ENCODE measurements around the gene STOX1. TPM values are rescaled to one million over a fixed set of nuclear protein-coding genes. Genes with fewer than 3 reads are reported as not detected.

Gene STOX1
- total RNA-seq, 1 experiment from 2014 or later: 1.9 TPM

- ChIA-PET CTCF (interaction anchor here (1.0 to 1.1 kb wide), 2 partner anchors 123 to 194 kb away, joined by 3 read pairs; no protein-coding TSS in a partner anchor), POLR2A (interaction anchor here (0.6 to 1.2 kb wide), 5 partner anchors 11 to 494 kb away, joined by 3 to 4 read pairs (median 3); partner anchors contain the start of genes DDX21, DNA2, RUFY2 and STOX1)
- peak; percentile 5; the same call in 1 of the 2 replicates for TF ChIP-seq ZNF232 (CRISPR knock-in tag; IDR thresholded peaks at IDR 0.05)
- 0 out of 2 replicates have a peak, but pooled peaks have one; percentile 6 for TF ChIP-seq E2F5 (CRISPR knock-in tag; IDR thresholded peaks at IDR 0.05)
- TF ChIP-seq NR1H2 (CRISPR knock-in tag; IDR thresholded peaks at IDR 0.05): peak; percentile 34; the same call in 1 of the 2 replicates
- peak; percentile 9; the same call in 1 of the 2 replicates for TF ChIP-seq MYBL2 (CRISPR knock-in tag; IDR thresholded peaks at IDR 0.05)
- TF ChIP-seq ELF4 (CRISPR knock-in tag; IDR thresholded peaks at IDR 0.05; ENCODE audit: low read depth): no peak
- peak; percentile 73; the same call in 1 of the 2 replicates for TF ChIP-seq CREM (CRISPR knock-in tag; IDR thresholded peaks at IDR 0.05)
- TF ChIP-seq ZNF317 (CRISPR knock-in tag; IDR thresholded peaks at IDR 0.05; ENCODE audit: borderline replicate concordance, low read depth): no peak
- TF ChIP-seq HMGXB4 (CRISPR knock-in tag; IDR thresholded peaks at IDR 0.05): peak; percentile 49; the same call in 1 of the 2 replicates
- peak; percentile 42; the same call in 1 of the 2 replicates for TF ChIP-seq JUN (CRISPR knock-in tag; IDR thresholded peaks at IDR 0.05)
- peak; percentile 6; the same call in 1 of the 2 replicates for TF ChIP-seq ZNF281 (CRISPR knock-in tag; IDR thresholded peaks at IDR 0.05)
- TF ChIP-seq FOXP1 (CRISPR knock-in tag; IDR thresholded peaks at IDR 0.05; ENCODE audit: borderline replicate concordance): peak; percentile 12; the same call in 1 of the 2 replicates
- TF ChIP-seq ARID4B (CRISPR knock-in tag; IDR thresholded peaks at IDR 0.05; ENCODE audit: borderline replicate concordance): no peak; the same call in 1 of the 2 replicates
- peak; percentile 52 for TF ChIP-seq GABPB1 (CRISPR knock-in tag; IDR thresholded peaks at IDR 0.05)
- peak; percentile 76 for TF ChIP-seq MAX (CRISPR knock-in tag; IDR thresholded peaks at IDR 0.05)
- peak; percentile 39; the same call in 1 of the 2 replicates for TF ChIP-seq ZNF423 (CRISPR knock-in tag; IDR thresholded peaks at IDR 0.05)
- peak; percentile 78 for TF ChIP-seq NFYB (CRISPR knock-in tag; conservative IDR thresholded peaks at IDR 0.05; ENCODE audit: low read depth)
- no peak for TF ChIP-seq NR3C1 (CRISPR knock-in tag; conservative IDR thresholded peaks at IDR 0.05; ENCODE audit: low read depth)
- no peak for TF ChIP-seq ESRRA (CRISPR knock-in tag; IDR thresholded peaks at IDR 0.05; ENCODE audit: borderline replicate concordance)
- peak; percentile 71 for TF ChIP-seq FOXK1 (CRISPR knock-in tag; IDR thresholded peaks at IDR 0.05)
- TF ChIP-seq OVOL2 (CRISPR knock-in tag; IDR thresholded peaks at IDR 0.05; ENCODE audit: borderline replicate concordance): no peak
Observed at GRCh38 chr10:68901105-68901927, 74.0 kb downstream of the STOX1 start, which contains the start of gene DDX50. Gene DDX50 (plus strand): TSS chr10:68901315. CDS start chr10:68901385, 70 bp downstream.

More at GRCh38 chr10:68901105-68901927, 74.0 kb downstream of the STOX1 start, which contains the start of gene DDX50:
- H3K36me3 Mint-ChIP-seq: peaks cover 1% of the 10 kb centered on the region
- peaks cover 6% of the 10 kb centered on the region for H3K27me3 Mint-ChIP-seq (ENCODE audit: low read depth)
- H3K4me3 Mint-ChIP-seq: peak within 1 kb of the TSS; percentile 97
- DNase-seq (ENCODE audit: low spot score) (peak; percentile 96), ATAC-seq (peak; percentile 97)
- H3K9me3 Mint-ChIP-seq: no peaks in the 10 kb centered on the region
- H3K4me1 Mint-ChIP-seq: peaks cover 20% of the 10 kb centered on the region
- peak within 1 kb of the TSS; percentile 97 for H3K27ac Mint-ChIP-seq

Measured in WTC11 (cell line).